Esophagus muscularis mucosa (tissue), 4 donors: Measurements from ENCODE around the gene SLCO3A1.

Experiments
- EP300 ChIP-seq: sonication (generic); formaldehyde crosslinking; IDR thresholded peaks from one replicate; pipeline ENCODE4 v1.6.1; 2017; ENCODE audit warnings: antibody characterized with exemption
- POLR2A ChIP-seq: fragments of 450-650 bp; IDR thresholded peaks from one replicate; pipeline ENCODE4 v1.6.1; 2017; ENCODE audit warnings: antibody characterized with exemption, moderate library complexity, mild to moderate bottlenecking, low read depth
- POLR2AphosphoS5 ChIP-seq, 2 donors: sonication (generic); formaldehyde crosslinking; IDR thresholded peaks; one replicate each; pipeline ENCODE4 v1.6.1; 2017; ENCODE audit warnings: antibody characterized with exemption in 2 of 2
- TF ChIP-seq, protein P1 (sequence below), 3 experiments: fragments of 200-600 bp in 2 of 3; fragments of 450-650 bp in 1 of 3; sonication (generic) in 2 of 3; IDR thresholded peaks; one replicate each; pipeline ENCODE4 v1.5.1; 2017 to 2019; ENCODE audit warnings: antibody characterized with exemption in 3 of 3, mild to moderate bottlenecking in 2 of 3, moderate library complexity in 1 of 3

GRCh38 chr15:91839867-91840266 is 13.6 kb upstream of the SLCO3A1 start:
- TF ChIP-seq, protein P1, sequence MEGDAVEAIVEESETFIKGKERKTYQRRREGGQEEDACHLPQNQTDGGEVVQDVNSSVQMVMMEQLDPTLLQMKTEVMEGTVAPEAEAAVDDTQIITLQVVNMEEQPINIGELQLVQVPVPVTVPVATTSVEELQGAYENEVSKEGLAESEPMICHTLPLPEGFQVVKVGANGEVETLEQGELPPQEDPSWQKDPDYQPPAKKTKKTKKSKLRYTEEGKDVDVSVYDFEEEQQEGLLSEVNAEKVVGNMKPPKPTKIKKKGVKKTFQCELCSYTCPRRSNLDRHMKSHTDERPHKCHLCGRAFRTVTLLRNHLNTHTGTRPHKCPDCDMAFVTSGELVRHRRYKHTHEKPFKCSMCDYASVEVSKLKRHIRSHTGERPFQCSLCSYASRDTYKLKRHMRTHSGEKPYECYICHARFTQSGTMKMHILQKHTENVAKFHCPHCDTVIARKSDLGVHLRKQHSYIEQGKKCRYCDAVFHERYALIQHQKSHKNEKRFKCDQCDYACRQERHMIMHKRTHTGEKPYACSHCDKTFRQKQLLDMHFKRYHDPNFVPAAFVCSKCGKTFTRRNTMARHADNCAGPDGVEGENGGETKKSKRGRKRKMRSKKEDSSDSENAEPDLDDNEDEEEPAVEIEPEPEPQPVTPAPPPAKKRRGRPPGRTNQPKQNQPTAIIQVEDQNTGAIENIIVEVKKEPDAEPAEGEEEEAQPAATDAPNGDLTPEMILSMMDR (IDR thresholded peaks at IDR 0.05): no peak
- no peak for TF ChIP-seq POLR2AphosphoS5 (IDR thresholded peaks at IDR 0.05)
- no peak for TF ChIP-seq POLR2A
- no peak for TF ChIP-seq EP300
